GM19467 (cell line): ENCODE results near the gene GCN1.

Experiments
- ATAC-seq: cut with Tn5 transposase; IDR thresholded peaks from one replicate; pipeline ENCODE4 v1.9.1; 2021; ENCODE audit warnings: mild to moderate bottlenecking, moderate library complexity; ENCODE audit not compliant: unreplicated experiment

The GCN1 gene

DNA sequence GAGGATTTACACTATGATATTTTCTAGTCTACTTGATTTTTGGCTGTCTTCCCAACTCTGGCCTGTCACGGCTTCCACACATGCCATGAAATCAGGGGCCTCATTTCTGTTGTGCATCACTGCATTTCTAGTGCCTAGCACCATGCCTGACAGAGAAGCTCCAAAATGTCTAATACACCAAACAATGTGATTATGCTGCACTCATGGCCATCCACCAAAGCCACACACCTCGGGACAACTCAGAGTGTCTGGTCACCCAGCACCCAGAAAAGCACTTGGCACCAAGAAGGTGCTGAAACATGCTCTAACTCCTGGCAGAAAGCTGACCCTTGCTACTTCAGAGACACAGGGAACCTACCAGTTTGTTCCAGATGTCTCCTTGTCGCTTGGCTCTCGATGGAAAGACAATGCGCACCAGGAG, 11.3 kb downstream of the GCN1 start:
- no peak for ATAC-seq

- no peak for ATAC-seq
Measured at GRCh38 chr12:120181991-120182631, 12.4 kb downstream of the GCN1 start.

DNA sequence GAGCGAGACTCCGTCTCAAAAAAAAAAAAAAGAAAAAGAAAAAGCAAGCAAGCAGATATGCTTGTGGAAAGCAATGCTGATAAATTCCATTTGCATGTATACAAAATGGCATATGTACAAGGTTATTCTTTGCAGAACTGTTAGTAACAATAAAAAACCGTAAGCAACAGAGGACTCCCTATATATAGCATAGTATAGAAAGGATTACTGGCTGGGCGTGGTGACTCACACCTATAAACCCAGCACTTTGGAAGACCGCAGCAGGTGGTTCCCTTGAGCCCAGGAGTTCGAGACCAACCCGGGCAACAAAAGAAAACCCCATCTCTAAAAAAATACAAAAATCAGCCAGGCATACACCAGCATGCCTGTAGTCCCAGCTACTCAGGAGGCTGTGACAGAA, 13.5 kb downstream of the GCN1 start:
- ATAC-seq, result no peak

- no peak for ATAC-seq
Measured at GRCh38 chr12:120175537-120175936, 19.0 kb downstream of the GCN1 start.

- ATAC-seq, result no peak
Measured at GRCh38 chr12:120175062-120175461, 19.5 kb downstream of the GCN1 start.

- no peak for ATAC-seq
Measured at GRCh38 chr12:120172053-120172452, 22.5 kb downstream of the GCN1 start.

- ATAC-seq, result no peak
Measured at GRCh38 chr12:120170631-120171030, 23.9 kb downstream of the GCN1 start.

DNA sequence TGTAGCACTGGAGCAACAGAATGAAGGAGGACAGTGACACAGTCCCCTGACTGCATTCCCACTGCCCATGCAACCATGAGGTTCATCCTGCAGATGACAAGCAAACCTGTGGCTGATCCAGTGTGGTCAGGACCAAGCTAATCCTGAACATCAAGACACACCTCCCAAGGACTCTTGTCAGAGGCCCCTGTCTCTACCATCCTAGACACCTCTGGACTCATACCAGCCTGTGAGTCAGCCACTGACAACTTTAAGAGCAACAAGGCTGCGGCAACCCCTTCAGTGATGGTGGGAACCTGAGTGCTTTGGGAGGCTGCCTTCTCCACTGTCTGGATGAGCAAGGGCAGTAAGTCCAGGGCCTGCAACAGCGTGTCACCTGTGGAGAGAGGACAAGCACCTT, 24.6 kb downstream of the GCN1 start:
- no peak for ATAC-seq

GRCh38 chr12:120168337-120168736, 26.2 kb downstream of the GCN1 start:
- ATAC-seq, result no peak

DNA sequence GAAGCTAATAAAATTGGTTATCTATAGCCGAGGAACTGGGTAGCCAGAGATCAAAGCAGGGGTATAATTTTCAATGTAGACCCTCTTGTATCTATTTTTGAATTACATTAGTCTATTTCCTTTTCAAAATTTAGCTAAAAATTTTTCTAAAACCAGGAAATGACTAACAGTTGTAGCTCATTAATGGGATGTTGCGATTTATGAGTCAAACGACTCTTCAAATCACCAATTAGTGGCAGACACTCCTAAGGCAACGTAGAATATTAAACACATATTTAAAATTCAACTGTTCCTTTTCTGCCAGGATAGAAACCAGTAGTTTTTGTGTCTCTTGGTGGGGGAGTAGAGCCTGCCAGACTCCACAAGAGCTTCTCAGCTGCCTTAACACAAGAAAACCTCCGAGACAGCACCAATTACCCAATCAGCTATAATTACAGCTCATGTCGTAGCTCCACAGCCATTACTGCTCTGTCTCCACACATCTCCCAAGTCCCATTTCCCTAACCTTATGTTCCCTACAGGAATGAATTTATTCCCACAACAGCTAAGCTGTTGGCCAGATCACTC, 26.9 kb downstream of the GCN1 start:
- no peak for ATAC-seq

DNA sequence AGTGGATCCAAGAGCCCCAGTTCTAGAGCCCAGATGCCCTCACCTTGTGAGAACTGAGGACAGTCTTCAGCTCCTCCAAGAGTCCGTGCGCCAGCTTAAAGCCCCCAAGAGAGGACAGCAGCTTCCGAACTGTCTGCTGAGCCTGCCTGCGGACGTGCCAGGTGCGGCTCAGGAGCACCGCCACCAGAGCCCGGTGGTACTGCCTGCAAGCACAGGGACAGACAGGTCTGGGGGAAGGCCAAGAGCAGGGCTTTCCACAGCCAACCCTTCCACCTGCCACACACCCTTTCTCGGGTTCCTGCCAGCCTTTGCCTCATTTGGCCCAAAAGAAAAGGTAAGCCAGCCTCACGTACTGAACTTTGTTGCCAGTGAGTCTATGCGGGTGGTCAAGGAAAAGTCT, 30.2 kb downstream of the GCN1 start:
- no peak for ATAC-seq

GRCh38 chr12:120162763-120163162, 31.8 kb downstream of the GCN1 start:
- ATAC-seq, result no peak

DNA sequence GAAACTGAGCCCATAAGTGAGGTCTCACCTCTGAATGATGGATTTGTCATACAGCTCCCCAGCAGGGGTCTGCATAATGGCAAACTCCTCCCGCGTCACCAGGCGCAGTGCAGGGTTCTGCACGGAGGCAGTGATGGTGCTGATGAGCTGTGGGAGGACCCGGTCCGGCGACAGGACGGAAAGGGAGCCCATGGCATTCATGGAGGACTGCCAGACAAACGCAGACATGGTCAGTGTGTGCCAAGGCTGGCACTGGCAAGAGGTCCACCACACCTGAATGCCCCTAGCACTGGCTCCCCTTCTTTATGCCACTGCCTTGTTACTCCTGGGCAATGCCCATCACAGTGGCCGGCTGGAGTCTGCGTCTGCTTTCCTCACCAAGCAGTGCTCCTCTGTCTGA, 32.7 kb downstream of the GCN1 start:
- no peak for ATAC-seq

- no peak for ATAC-seq
Measured at GRCh38 chr12:120159509-120160237, 34.8 kb downstream of the GCN1 start.

GRCh38 chr12:120158351-120158750, 36.2 kb downstream of the GCN1 start:
- ATAC-seq, result no peak

- ATAC-seq, result no peak
Measured at GRCh38 chr12:120157678-120158077, 36.8 kb downstream of the GCN1 start.

- ATAC-seq, result no peak
Measured at GRCh38 chr12:120156315-120157259, 37.9 kb downstream of the GCN1 start.

DNA sequence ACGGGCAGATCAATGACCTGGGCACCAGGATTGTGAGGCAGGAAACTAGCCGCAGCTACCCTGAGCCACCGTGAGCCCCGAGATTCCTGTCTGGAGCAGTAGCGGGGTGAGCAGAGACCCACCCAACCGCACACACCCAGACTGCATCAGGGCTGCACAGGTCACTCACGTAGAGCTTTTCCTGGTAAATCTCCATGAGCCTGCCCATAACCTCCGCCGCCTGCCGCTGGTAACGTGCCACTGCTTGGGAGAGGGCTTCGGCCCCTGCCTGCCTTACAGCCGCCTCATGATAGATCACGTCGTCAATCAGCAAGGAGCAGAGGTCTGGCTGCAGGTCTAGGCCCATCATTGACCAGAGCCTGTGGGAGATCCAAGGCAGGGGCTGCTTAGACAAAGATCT, 39.4 kb downstream of the GCN1 start:
- no peak for ATAC-seq

DNA sequence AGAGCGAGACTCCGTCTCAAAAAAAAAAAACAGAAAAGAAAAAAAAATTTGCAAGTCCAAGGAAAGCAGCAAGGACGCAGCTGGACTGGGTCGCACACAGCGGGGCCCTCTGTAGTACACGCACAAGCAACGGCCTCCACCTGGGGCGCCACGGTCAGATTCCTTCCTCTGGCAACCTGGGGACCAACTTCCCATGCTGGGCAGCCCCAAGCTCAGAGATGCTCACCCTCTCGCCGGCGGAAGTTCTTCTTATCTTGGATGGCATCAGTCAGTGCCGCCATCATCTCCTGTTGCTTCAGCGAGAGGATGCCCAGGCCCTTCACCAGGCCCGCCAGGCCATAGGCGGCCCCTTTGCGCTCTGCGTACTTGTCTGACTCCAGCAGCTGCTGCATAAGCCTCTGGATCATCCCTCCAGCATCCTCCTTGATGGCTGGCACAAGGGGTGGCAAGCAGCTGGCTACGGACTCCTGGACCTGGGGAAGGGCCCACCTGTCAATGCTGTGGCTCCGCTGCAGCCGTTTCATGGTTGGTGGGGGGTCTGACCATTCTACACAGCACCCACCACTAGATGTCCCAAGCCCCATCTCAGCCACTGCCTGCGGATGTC, 43.5 kb downstream of the GCN1 start:
- ATAC-seq, result no peak

DNA sequence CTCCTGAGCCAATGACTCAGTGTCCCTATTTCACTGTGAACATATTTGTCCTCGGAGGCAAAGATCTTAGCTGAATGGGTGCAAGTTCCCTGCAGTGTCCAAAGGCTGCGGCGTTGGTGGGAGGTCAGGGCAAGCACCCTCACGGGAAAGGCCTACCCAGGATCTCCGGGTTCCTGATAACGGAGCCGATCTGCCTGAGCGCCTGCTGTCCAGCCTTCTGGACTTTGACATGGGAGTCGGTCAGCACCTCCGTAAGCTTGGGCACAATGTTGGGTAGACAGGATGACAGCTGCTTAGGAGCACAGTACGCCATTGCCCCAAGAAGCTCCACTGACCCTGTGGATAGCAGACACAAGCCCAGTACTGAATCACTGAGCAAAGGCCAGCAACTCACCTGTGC, 46.5 kb downstream of the GCN1 start:
- ATAC-seq, result no peak

DNA sequence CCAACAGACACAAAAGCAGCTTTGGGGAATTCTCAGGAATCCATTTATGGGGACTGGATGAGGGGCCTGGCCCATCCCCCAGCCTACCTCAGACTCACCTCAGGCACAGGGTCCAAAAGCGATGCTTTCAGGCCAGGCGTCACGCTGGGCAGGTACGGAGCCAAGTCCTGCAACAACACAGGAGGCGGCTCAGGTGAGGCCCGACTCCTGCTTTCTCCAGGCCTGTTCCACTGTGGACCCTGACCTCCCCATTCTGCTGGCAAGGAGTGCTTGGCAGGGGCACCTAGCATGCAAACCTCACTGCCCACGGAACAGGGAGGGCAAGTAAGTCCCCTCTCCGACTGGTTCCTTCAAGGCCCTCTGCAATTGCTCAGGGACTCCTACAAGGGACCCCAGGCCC, 49.4 kb downstream of the GCN1 start:
- ATAC-seq, result no peak
